ENCODE results near the gene NUDT1.

GRCh38 chr7:2227699-2228098, 14.3 kb upstream of the NUDT1 start:
- TF ChIP-seq, protein P1, sequence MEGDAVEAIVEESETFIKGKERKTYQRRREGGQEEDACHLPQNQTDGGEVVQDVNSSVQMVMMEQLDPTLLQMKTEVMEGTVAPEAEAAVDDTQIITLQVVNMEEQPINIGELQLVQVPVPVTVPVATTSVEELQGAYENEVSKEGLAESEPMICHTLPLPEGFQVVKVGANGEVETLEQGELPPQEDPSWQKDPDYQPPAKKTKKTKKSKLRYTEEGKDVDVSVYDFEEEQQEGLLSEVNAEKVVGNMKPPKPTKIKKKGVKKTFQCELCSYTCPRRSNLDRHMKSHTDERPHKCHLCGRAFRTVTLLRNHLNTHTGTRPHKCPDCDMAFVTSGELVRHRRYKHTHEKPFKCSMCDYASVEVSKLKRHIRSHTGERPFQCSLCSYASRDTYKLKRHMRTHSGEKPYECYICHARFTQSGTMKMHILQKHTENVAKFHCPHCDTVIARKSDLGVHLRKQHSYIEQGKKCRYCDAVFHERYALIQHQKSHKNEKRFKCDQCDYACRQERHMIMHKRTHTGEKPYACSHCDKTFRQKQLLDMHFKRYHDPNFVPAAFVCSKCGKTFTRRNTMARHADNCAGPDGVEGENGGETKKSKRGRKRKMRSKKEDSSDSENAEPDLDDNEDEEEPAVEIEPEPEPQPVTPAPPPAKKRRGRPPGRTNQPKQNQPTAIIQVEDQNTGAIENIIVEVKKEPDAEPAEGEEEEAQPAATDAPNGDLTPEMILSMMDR (IDR thresholded peaks at IDR 0.05): no peak
- TF ChIP-seq NR2C2 (CRISPR knock-in tag; IDR thresholded peaks at IDR 0.05) (no peak), ARID4B (CRISPR knock-in tag; IDR thresholded peaks at IDR 0.05; ENCODE audit: borderline replicate concordance) (no peak), FOXP4 (CRISPR knock-in tag; IDR thresholded peaks at IDR 0.05) (no peak), SP1 (CRISPR knock-in tag; conservative IDR thresholded peaks at IDR 0.05) (no peak), SMAD3 (CRISPR knock-in tag; IDR thresholded peaks at IDR 0.05; ENCODE audit: borderline replicate concordance) (no peak)
